AG04450 (cell line): ENCODE results near the gene SEMA4D. TPM values are rescaled to one million over a fixed set of nuclear protein-coding genes. Genes with fewer than 3 reads are reported as not detected.

ENCODE experiments used
- CTCF ChIA-PET: fragments of 300-600, 350-600 bp; formaldehyde crosslinking; extraction: SDS; loops from one replicate; lab custom pipeline; 2022; ENCODE audit warnings: antibody characterized with exemption, inconsistent platforms; lab: Charles Lee
- POLR2A ChIA-PET: fragments of 350-600 bp; formaldehyde crosslinking; extraction: SDS; loops from one replicate; lab custom pipeline; 2021; ENCODE audit warnings: antibody characterized with exemption, inconsistent platforms; lab: Yijun Ruan, JAX
- DNase-seq: peaks from one replicate; pipeline ENCODE4 v3.0.0-alpha.2; 2011; ENCODE audit warnings: low read depth, low spot score
- H3K27ac ChIP-seq: one replicate; pipeline ENCODE4 v1.5.1; 2012; ENCODE audit warnings: low read depth, low read length, control low read depth
- H3K27me3 ChIP-seq: one replicate; pipeline ENCODE4 v1.6.0; 2012; ENCODE audit warnings: low read length; ENCODE audit not compliant: control insufficient read depth, insufficient read depth
- H3K4me3 ChIP-seq: 2 replicates; pipeline ENCODE4 v1.5.1; 2011; ENCODE audit warnings: mild to moderate bottlenecking, low read depth, low read length, control low read depth
- H3K9me3 ChIP-seq: 2 replicates; pipeline ENCODE4 v1.5.1; 2012; ENCODE audit warnings: low read length; ENCODE audit not compliant: control insufficient read depth, insufficient read depth
- polyA plus RNA-seq: library from polyadenylated mRNA; depleted of rRNA; stranded (reverse); fragments of >200 nt; gene quantifications from 2 replicates; pipeline ENCODE4 v1.2.3, GENCODE V29; 2011
- TF ChIP-seq, protein P1 (sequence below): IDR thresholded peaks from 2 replicates; pipeline ENCODE4 v1.5.1; 2011; ENCODE audit warnings: low read depth, low read length, control low read depth, inconsistent platforms

Gene SEMA4D
- polyA plus RNA-seq, 1 experiment, result 2.8 TPM

DNA sequence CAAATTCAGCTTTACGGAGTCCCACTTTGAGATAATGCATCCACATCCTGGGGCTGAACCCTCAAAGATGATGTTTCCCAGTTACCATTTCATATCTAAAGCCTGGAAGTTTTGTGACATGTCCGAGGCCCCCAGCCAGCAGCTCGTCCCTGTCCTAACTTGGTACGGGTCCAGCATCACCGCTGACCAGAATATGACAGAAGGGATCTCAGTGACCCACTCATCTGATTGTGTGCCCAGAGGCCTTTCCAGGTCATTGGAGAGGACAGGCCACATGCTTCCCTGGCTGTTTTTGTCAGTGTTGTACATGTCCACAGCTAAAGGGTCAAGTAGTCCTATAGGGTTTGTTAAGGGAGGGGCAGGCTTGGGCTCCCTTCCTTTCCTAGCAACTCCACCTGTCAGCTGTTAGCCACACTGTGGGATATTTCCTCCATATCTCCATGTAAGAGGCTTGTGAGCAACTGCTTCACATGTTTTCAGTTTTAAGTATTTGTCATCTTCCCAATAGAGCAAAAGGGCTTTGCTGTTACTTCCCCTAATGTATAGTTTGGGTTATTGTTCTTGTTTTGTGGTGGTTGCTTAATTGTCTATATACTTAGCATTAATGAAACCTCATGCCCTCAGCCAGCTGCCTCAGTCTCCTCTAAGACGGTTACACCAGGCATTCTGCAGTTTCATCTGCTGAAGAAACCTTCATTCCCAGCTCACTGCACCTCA lies 146.2 kb downstream of the SEMA4D start:
- Histone ChIP-seq H3K27ac (no peak overlapping the region), H3K4me3 (no peak overlapping the region), H3K9me3 (no peaks in the 10 kb centered on the region), H3K27me3 (no peaks in the 10 kb centered on the region)
- DNase-seq, result no peak
- ChIA-PET CTCF (no interaction called here), POLR2A (no interaction called here)
- TF ChIP-seq, protein P1, sequence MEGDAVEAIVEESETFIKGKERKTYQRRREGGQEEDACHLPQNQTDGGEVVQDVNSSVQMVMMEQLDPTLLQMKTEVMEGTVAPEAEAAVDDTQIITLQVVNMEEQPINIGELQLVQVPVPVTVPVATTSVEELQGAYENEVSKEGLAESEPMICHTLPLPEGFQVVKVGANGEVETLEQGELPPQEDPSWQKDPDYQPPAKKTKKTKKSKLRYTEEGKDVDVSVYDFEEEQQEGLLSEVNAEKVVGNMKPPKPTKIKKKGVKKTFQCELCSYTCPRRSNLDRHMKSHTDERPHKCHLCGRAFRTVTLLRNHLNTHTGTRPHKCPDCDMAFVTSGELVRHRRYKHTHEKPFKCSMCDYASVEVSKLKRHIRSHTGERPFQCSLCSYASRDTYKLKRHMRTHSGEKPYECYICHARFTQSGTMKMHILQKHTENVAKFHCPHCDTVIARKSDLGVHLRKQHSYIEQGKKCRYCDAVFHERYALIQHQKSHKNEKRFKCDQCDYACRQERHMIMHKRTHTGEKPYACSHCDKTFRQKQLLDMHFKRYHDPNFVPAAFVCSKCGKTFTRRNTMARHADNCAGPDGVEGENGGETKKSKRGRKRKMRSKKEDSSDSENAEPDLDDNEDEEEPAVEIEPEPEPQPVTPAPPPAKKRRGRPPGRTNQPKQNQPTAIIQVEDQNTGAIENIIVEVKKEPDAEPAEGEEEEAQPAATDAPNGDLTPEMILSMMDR, result no peak

DNA sequence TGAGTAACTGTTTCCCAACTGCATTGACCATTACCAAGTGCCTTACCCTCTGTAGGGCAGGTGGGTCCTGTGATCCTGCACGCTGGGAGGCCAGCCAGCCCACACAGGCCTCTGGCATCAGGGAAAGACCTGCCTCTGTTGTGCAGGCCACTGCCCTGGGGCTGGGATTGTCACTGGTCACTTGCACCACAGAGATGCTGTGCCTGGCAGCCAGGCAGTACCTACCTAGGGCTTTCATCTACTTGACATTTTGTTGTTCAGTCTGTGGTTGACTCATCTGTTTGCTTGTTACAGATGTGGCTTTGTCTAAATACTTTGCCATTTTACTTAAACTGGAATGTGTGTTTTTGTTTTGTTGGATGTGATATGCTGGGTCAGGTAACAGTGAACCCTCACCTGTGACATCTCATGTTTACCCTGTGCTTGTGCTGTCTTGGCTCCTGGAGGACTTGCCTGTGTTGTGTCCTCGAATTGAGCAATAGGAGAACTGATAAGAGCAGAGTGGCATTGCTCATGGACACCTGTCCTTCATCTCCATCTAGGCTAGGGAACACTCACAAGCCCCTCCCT lies 146.8 kb downstream of the SEMA4D start:
- POLR2A ChIA-PET, result no interaction called here
- Histone ChIP-seq H3K27ac (no peak overlapping the region), H3K4me3 (no peak overlapping the region), H3K27me3 (no peaks in the 10 kb centered on the region), H3K9me3 (no peaks in the 10 kb centered on the region)
- TF ChIP-seq, protein P1, result no peak
- CTCF ChIA-PET, result no interaction called here
- DNase-seq, result no peak

DNA sequence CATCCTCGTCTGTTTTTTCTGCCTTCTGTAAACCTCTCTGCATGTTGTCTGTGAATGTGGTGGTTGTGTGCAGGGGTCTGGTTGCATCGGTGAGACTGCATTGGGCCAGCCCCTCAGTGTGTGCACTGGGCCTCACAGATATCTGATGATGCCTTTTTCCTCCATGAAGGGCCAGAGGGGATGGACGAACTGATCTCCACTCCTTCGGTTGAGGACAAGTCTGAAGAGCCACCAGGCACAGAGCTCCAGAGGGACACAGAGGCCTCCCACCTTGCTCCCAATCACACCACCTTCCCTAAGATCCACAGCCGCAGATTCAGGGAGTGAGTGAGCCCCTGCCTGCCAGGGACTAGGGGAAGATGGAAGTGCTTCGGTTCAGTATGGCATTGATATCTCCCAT lies 148.3 kb downstream of the SEMA4D start:
- no peak for DNase-seq
- no peak overlapping the region for H3K4me3 ChIP-seq
- no peaks in the 10 kb centered on the region for H3K9me3 ChIP-seq
- ChIA-PET POLR2A (no interaction called here), CTCF (interaction anchor here (4.6 kb wide), 1 partner anchor 200 kb away, joined by 34 read pairs; no protein-coding TSS in a partner anchor)
- no peaks in the 10 kb centered on the region for H3K27me3 ChIP-seq
- no peak overlapping the region for H3K27ac ChIP-seq
- TF ChIP-seq, protein P1, result no peak

DNA sequence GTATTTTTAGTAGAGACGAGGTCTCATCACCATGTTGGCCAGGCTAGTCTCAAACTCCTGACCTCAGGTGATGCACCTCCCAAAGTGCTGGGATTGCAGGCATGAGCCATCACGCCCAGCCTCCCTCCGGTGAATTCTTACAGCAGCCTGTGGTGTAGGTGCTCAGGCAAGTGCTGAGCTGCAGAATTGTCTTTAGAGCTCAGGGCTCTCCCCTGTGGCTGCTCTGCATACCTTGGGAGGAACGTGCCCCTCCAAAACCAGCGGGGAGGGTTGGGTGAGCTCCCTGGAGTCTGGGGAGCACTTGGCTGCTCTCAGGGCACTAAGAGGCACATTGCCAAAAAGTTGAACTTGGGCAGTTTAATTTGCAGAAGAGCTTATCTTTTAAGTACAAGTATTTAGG lies 150.3 kb downstream of the SEMA4D start:
- H3K27me3 ChIP-seq, result no peaks in the 10 kb centered on the region
- H3K9me3 ChIP-seq, result no peaks in the 10 kb centered on the region
- H3K4me3 ChIP-seq, result no peak overlapping the region
- TF ChIP-seq, protein P1, result no peak
- ChIA-PET CTCF (interaction anchor here (0.7 to 4.6 kb wide), 4 partner anchors 11 to 202 kb away, joined by 3 to 34 read pairs (median 6); partner anchors contain the start of gene SECISBP2), POLR2A (no interaction called here)
- no peak for DNase-seq
- H3K27ac ChIP-seq, result no peak overlapping the region

DNA sequence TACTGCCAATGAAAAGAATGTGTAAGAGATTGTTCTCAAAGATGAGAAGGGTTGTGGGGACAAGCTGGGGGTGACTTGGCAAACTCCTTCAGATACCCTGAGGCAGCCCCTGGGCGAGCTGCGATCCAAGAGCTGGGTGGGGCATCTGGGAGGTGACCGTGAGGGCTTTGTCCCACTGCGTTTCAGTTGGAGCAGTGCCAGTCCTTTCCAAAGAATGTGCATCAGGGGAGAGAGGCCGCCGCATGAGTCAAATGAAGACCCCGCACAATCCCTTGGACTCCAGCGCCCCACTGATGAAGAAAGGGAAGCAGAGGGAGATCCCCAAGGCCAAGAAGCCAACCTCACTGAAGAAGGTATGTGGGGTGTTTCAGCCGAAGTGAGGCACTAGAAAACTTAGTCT lies 151.2 kb downstream of the SEMA4D start:
- POLR2A ChIA-PET, result interaction anchor here (0.7 kb wide), 1 partner anchor 18 kb away, joined by 7 read pairs; no protein-coding TSS in a partner anchor
- DNase-seq, result no peak
- Histone ChIP-seq H3K27ac (no peak overlapping the region), H3K4me3 (no peak overlapping the region), H3K9me3 (no peaks in the 10 kb centered on the region), H3K27me3 (no peaks in the 10 kb centered on the region)
- TF ChIP-seq, protein P1, result no peak
- CTCF ChIA-PET, result interaction anchor here (1.1 to 4.6 kb wide), 3 partner anchors 10 to 203 kb away, joined by 3 to 34 read pairs (median 4); partner anchors contain the start of gene SECISBP2
